ENCODE data around the gene QSER1.
"Not testable (repeated sequence)": the region's sequence is repeated elsewhere in the genome, so short reads cannot be mapped to it uniquely, and the experiment has no call there.

- TF ChIP-seq EP300, CTCF (IDR thresholded peaks at IDR 0.05): not testable (repeated sequence)
Measured at GRCh38 chr11:32972233-32972632, 79.6 kb downstream of the QSER1 start.
